GM21619 (cell line): ENCODE data around the gene SLC9A7.
"Not testable (repeated sequence)": the region's sequence is repeated elsewhere in the genome, so short reads cannot be mapped to it uniquely, and the experiment has no call there.

Experiments
- ATAC-seq: cut with Tn5 transposase; IDR thresholded peaks from one replicate; pipeline ENCODE4 v1.9.1; 2021; ENCODE audit not compliant: unreplicated experiment

The SLC9A7 gene

GRCh38 chrX:46758956-46759644 is at the start of gene SLC9A7:
SLC9A7 (minus strand) TSS chrX:46759118; CDS start chrX:46759029, 89 bp downstream.
- peak; percentile 75 for ATAC-seq

GRCh38 chrX:46805270-46805669 is 46.4 kb upstream of the SLC9A7 start:
- no peak for ATAC-seq

- no peak for ATAC-seq
Measured at GRCh38 chrX:46803140-46803539, 44.2 kb upstream of the SLC9A7 start.

- no peak for ATAC-seq
Measured at GRCh38 chrX:46796574-46797191, 37.8 kb upstream of the SLC9A7 start.

- no peak for ATAC-seq
Measured at GRCh38 chrX:46793386-46794143, 34.6 kb upstream of the SLC9A7 start.

GRCh38 chrX:46792810-46793188 is 33.9 kb upstream of the SLC9A7 start:
- no peak for ATAC-seq

- ATAC-seq = no peak
Measured at GRCh38 chrX:46791927-46792809, 33.2 kb upstream of the SLC9A7 start.

GRCh38 chrX:46788902-46789301 is 30.0 kb upstream of the SLC9A7 start:
- ATAC-seq = no peak

- ATAC-seq = not testable (repeated sequence)
Measured at GRCh38 chrX:46784437-46784836, 25.5 kb upstream of the SLC9A7 start.

- ATAC-seq = no peak
Measured at GRCh38 chrX:46782034-46782433, 23.1 kb upstream of the SLC9A7 start.

- no peak for ATAC-seq
Measured at GRCh38 chrX:46777971-46778810, 19.3 kb upstream of the SLC9A7 start.

- no peak for ATAC-seq
Measured at GRCh38 chrX:46770817-46771163, 11.9 kb upstream of the SLC9A7 start.

- ATAC-seq = no peak
Measured at GRCh38 chrX:46770000-46770816, 11.3 kb upstream of the SLC9A7 start.

- ATAC-seq = no peak
Measured at GRCh38 chrX:46762963-46763362, 4.0 kb upstream of the SLC9A7 start.

GRCh38 chrX:46759645-46759974 is 692 bp upstream of the SLC9A7 start:
- ATAC-seq = no peak

- peak; percentile 12 for ATAC-seq
Measured at GRCh38 chrX:46758163-46758955, 559 bp downstream of the SLC9A7 start.

- no peak for ATAC-seq
Measured at GRCh38 chrX:46757593-46757992, 1.3 kb downstream of the SLC9A7 start.

GRCh38 chrX:46757052-46757451 is 1.9 kb downstream of the SLC9A7 start:
- ATAC-seq = no peak

GRCh38 chrX:46755671-46756070 is 3.2 kb downstream of the SLC9A7 start:
- ATAC-seq = no peak
